Esophagus squamous epithelium (tissue), 5 donors: Measurements from ENCODE around the gene ETV6. TPM values are rescaled to one million over a fixed set of nuclear protein-coding genes. Genes with fewer than 3 reads are reported as not detected.

Experiments used
- DNase-seq: peaks from one replicate; lab custom pipeline; 2025; lab: John Stamatoyannopoulos, UW
- H3K27ac ChIP-seq, 4 donors: fragments of 200-600 bp; sonication (generic); one replicate each; pipeline ENCODE4 v1.5.1; 2016 to 2019; ENCODE audit warnings: mild to moderate bottlenecking in 1 of 4
- H3K27me3 ChIP-seq, 4 donors: fragments of 200-600 bp; sonication (generic); 1 replicate in 3 of 4; 2 replicates in 1 of 4; pipeline versions ENCODE4 v1.5.1 to v1.6.0; 2017 to 2021; ENCODE audit warnings: antibody characterized with exemption in 1 of 4
- H3K36me3 ChIP-seq, 3 donors: fragments of 200-600 bp; sonication (generic); one replicate each; pipeline ENCODE4 v1.5.1; 2016 to 2019
- H3K4me1 ChIP-seq, 3 donors: fragments of 200-600 bp; sonication (generic); one replicate each; pipeline ENCODE4 v1.5.1; 2017 to 2019
- H3K4me3 ChIP-seq, 4 donors: fragments of 200-600 bp; sonication (generic); 1 replicate in 3 of 4; 2 replicates in 1 of 4; pipeline ENCODE4 v1.5.1; 2016 to 2019; ENCODE audit warnings: mild to moderate bottlenecking in 2 of 4, moderate library complexity in 1 of 4
- H3K9me3 ChIP-seq, 3 donors: fragments of 200-600 bp; sonication (generic); one replicate each; pipeline ENCODE4 v1.5.1; 2016 to 2019
- CTCF ChIP-seq, 6 experiments: fragments of 450-650 bp in 4 of 6; fragments of 200-600 bp in 2 of 6; sonication (generic) in 2 of 6; IDR thresholded peaks; one replicate each; pipeline ENCODE4 v1.5.1; 2016 to 2019; ENCODE audit warnings: antibody characterized with exemption in 6 of 6, mild to moderate bottlenecking in 4 of 6, moderate library complexity in 4 of 6
- POLR2A ChIP-seq, 4 donors: fragments of 450-650 bp; IDR thresholded peaks; one replicate each; pipeline ENCODE4 v1.6.1; 2017; ENCODE audit warnings: antibody characterized with exemption in 4 of 4, mild to moderate bottlenecking in 4 of 4, moderate library complexity in 3 of 4
- WGBS, 2 donors: methylation state at CpG; one replicate each; pipeline ENCODE4 v1.1.5; 2018; 5-methylcytosine and 5-hydroxymethylcytosine counted together
- intact Hi-C: fragments of 100-400 bp; cut with DNase I; formaldehyde crosslinking; loops from one replicate; pipeline ENCODE4 v1.15.0; 2022
- total RNA-seq, 4 donors: library from RNA; depleted of rRNA; stranded (reverse); fragments of >200 nt; gene quantifications; one replicate each; pipeline ENCODE4 v1.1.0, GENCODE V29; 2016
- donor health status: DM: yes; HTN: yes; CAD: no.

The ETV6 gene
- total RNA-seq, 4 donors from 2014 or later = 11.3 to 17.3 (median 13.8) TPM

- H3K36me3 ChIP-seq = no peaks in the 10 kb centered on the region
- 92 to 100% methylated on average over 2 of the region's 2 CpGs for WGBS, 2 donors
- TF ChIP-seq POLR2A (IDR thresholded peaks at IDR 0.05) (no peak), CTCF (IDR thresholded peaks at IDR 0.05) (no peak)
- H3K4me1 ChIP-seq = peaks cover 22 to 70% (median 27%) of the 10 kb centered on the region in 3 donors
- peak overlapping the region in 3 of 4 donors; percentile 45 to 51 (median 48) for H3K27ac ChIP-seq
- no peak overlapping the region for H3K4me3 ChIP-seq
- no peak for DNase-seq
- H3K9me3 ChIP-seq = no peaks in the 10 kb centered on the region
- no peaks in the 10 kb centered on the region for H3K27me3 ChIP-seq
- intact Hi-C loops = no loop called here
Measured at GRCh38 chr12:11698729-11699128, 49.3 kb downstream of the ETV6 start.

- intact Hi-C loops = no loop called here
- WGBS, 2 donors = 66 to 77% methylated on average over 6 of the region's 6 CpGs
- no peaks in the 10 kb centered on the region for H3K27me3 ChIP-seq
- H3K4me1 ChIP-seq = peaks cover 14 to 65% (median 33%) of the 10 kb centered on the region in 3 donors
- peak overlapping the region in 3 of 4 donors; percentile 20 to 73 (median 49) for H3K27ac ChIP-seq
- no peaks in the 10 kb centered on the region for H3K36me3 ChIP-seq
- H3K4me3 ChIP-seq = no peak overlapping the region
- no peaks in the 10 kb centered on the region for H3K9me3 ChIP-seq
- TF ChIP-seq POLR2A (IDR thresholded peaks at IDR 0.05) = no peak
- no peak for TF ChIP-seq CTCF (IDR thresholded peaks at IDR 0.05)
- no peak for DNase-seq
Measured at GRCh38 chr12:11701433-11701832, 52.0 kb downstream of the ETV6 start.

GRCh38 chr12:11702959-11703358, 53.5 kb downstream of the ETV6 start:
- Histone ChIP-seq H3K9me3 (no peaks in the 10 kb centered on the region), H3K36me3 (no peaks in the 10 kb centered on the region), H3K27ac (no peak overlapping the region), H3K27me3 (no peaks in the 10 kb centered on the region), H3K4me1 (peaks cover 21 to 65% (median 37%) of the 10 kb centered on the region in 3 donors), H3K4me3 (no peak overlapping the region)
- no peak for DNase-seq
- intact Hi-C loops = no loop called here
- TF ChIP-seq POLR2A (IDR thresholded peaks at IDR 0.05) (no peak), CTCF (IDR thresholded peaks at IDR 0.05) (no peak)
- 79% methylated on average over 5 of the region's 5 CpGs for WGBS, 2 donors

- no peak for DNase-seq
- TF ChIP-seq CTCF (IDR thresholded peaks at IDR 0.05) = no peak
- TF ChIP-seq POLR2A (IDR thresholded peaks at IDR 0.05) = no peak
- Histone ChIP-seq H3K4me3 (no peak overlapping the region), H3K27ac (no peak overlapping the region), H3K4me1 (peaks cover 17 to 65% (median 33%) of the 10 kb centered on the region in 3 donors), H3K36me3 (no peaks in the 10 kb centered on the region), H3K27me3 (no peaks in the 10 kb centered on the region), H3K9me3 (no peaks in the 10 kb centered on the region)
- intact Hi-C loops = no loop called here
- WGBS, 2 donors = 80 to 91% methylated on average over 4 of the region's 4 CpGs
Measured at GRCh38 chr12:11703378-11703777, 53.9 kb downstream of the ETV6 start.

GRCh38 chr12:11704089-11704488, 54.6 kb downstream of the ETV6 start:
- 89 to 93% methylated on average over 8 of the region's 8 CpGs for WGBS, 2 donors
- no peaks in the 10 kb centered on the region for H3K27me3 ChIP-seq
- H3K36me3 ChIP-seq = no peaks in the 10 kb centered on the region
- H3K27ac ChIP-seq = peak overlapping the region in 2 of 4 donors; percentile 55 to 70
- intact Hi-C loops = no loop called here
- TF ChIP-seq POLR2A (IDR thresholded peaks at IDR 0.05) (no peak), CTCF (IDR thresholded peaks at IDR 0.05) (no peak)
- DNase-seq = no peak
- H3K4me1 ChIP-seq = peaks cover 14 to 62% (median 31%) of the 10 kb centered on the region in 3 donors
- no peaks in the 10 kb centered on the region for H3K9me3 ChIP-seq
- H3K4me3 ChIP-seq = no peak overlapping the region
